H9 (cell line): ENCODE results near the gene VIT. TPM values are rescaled to one million over a fixed set of nuclear protein-coding genes. Genes with fewer than 3 reads are reported as not detected.

Source experiments
- DNase-seq: peaks from one replicate; pipeline ENCODE4 v3.0.0-alpha.2; 2017
- H2AFZ ChIP-seq: one replicate; pipeline ENCODE4 v1.6.1; 2013; ENCODE audit warnings: mild to moderate bottlenecking, low read length, control low read depth, moderate library complexity
- H2AK5ac ChIP-seq: 2 replicates; pipeline ENCODE4 v1.6.1; 2013; ENCODE audit warnings: low read length, control low read depth, mixed read lengths; ENCODE audit not compliant: insufficient read length
- H2BK120ac ChIP-seq: one replicate; pipeline ENCODE4 v1.6.1; 2013; ENCODE audit warnings: low read depth, mild to moderate bottlenecking, low read length, control low read depth, inconsistent platforms; ENCODE audit not compliant: poor library complexity, severe bottlenecking
- H2BK12ac ChIP-seq: 2 replicates; pipeline ENCODE4 v1.6.1; 2013; ENCODE audit warnings: low read length, control low read depth, mixed read lengths, low read depth; ENCODE audit not compliant: insufficient read length
- H2BK15ac ChIP-seq: 2 replicates; pipeline ENCODE4 v1.6.1; 2013; ENCODE audit warnings: low read depth, low read length, control low read depth
- H2BK20ac ChIP-seq: one replicate; pipeline ENCODE4 v1.6.1; 2013; ENCODE audit warnings: low read depth, mild to moderate bottlenecking, low read length, control low read depth, inconsistent platforms; ENCODE audit not compliant: poor library complexity, severe bottlenecking
- H2BK5ac ChIP-seq: 2 replicates; pipeline ENCODE4 v1.6.1; 2013; ENCODE audit warnings: low read length, control low read depth, mixed read lengths; ENCODE audit not compliant: insufficient read length
- H3K14ac ChIP-seq: 2 replicates; pipeline ENCODE4 v1.6.1; 2013; ENCODE audit warnings: low read length, control low read depth; ENCODE audit not compliant: insufficient read depth
- H3K18ac ChIP-seq: 2 replicates; pipeline ENCODE4 v1.6.1; 2013; ENCODE audit warnings: low read depth, mild to moderate bottlenecking, mixed read lengths, low read length, control low read depth; ENCODE audit not compliant: insufficient read length
- H3K23ac ChIP-seq: 2 replicates; pipeline ENCODE4 v1.6.1; 2013; ENCODE audit warnings: low read length, control low read depth, mixed read lengths, low read depth; ENCODE audit not compliant: insufficient read length
- H3K23me2 ChIP-seq: 2 replicates; pipeline ENCODE4 v1.6.1; 2013; ENCODE audit warnings: low read depth, mild to moderate bottlenecking, mixed read lengths, low read length, control low read depth; ENCODE audit not compliant: insufficient read length, poor library complexity, severe bottlenecking
- H3K27ac ChIP-seq: 2 replicates; pipeline ENCODE4 v1.5.1; 2013; ENCODE audit warnings: low read length, control low read depth, mixed read lengths, low read depth; ENCODE audit not compliant: insufficient read length
- H3K27me3 ChIP-seq: 2 replicates; pipeline ENCODE4 v1.6.1; 2013; ENCODE audit warnings: low read length, control low read depth, inconsistent platforms; ENCODE audit not compliant: insufficient read depth
- H3K4ac ChIP-seq: 2 replicates; pipeline ENCODE4 v1.6.1; 2013; ENCODE audit warnings: low read depth, mild to moderate bottlenecking, control low read depth, inconsistent platforms, low read length, moderate library complexity
- H3K4me1 ChIP-seq: 2 replicates; pipeline ENCODE4 v1.6.1; 2013; ENCODE audit warnings: low read length, control low read depth, inconsistent platforms; ENCODE audit not compliant: insufficient read depth
- H3K4me2 ChIP-seq: 2 replicates; pipeline ENCODE4 v1.6.1; 2013; ENCODE audit warnings: low read length, control low read depth, mixed read lengths; ENCODE audit not compliant: insufficient read length, insufficient read depth
- H3K56ac ChIP-seq: 2 replicates; pipeline ENCODE4 v1.6.1; 2013; ENCODE audit warnings: low read depth, mild to moderate bottlenecking, mixed read lengths, low read length, control low read depth; ENCODE audit not compliant: insufficient read length
- H3K79me1 ChIP-seq: 2 replicates; pipeline ENCODE4 v1.6.1; 2013; ENCODE audit warnings: low read depth, mild to moderate bottlenecking, moderate library complexity, low read length, control low read depth, inconsistent platforms; ENCODE audit not compliant: insufficient read depth, poor library complexity, severe bottlenecking
- H3K79me2 ChIP-seq: 2 replicates; pipeline ENCODE4 v1.6.1; 2013; ENCODE audit warnings: low read length, control low read depth, inconsistent platforms; ENCODE audit not compliant: insufficient read depth
- H3K9ac ChIP-seq: 2 replicates; pipeline ENCODE4 v1.6.1; 2013; ENCODE audit warnings: low read length, control low read depth, mixed read lengths; ENCODE audit not compliant: insufficient read length; ENCODE audit errors: extremely low read depth
- H3K9me3 ChIP-seq: one replicate; pipeline ENCODE4 v1.6.1; 2013; ENCODE audit warnings: low read depth, low read length, inconsistent platforms; ENCODE audit not compliant: control insufficient read depth
- H3T11ph ChIP-seq: one replicate; pipeline ENCODE4 v1.6.1; 2013; ENCODE audit warnings: mild to moderate bottlenecking, low read length, control low read depth, inconsistent platforms
- H4K20me1 ChIP-seq: one replicate; pipeline ENCODE4 v1.6.1; 2013; ENCODE audit not compliant: control insufficient read depth, insufficient read length, insufficient read depth
- H4K5ac ChIP-seq: 2 replicates; pipeline ENCODE4 v1.6.1; 2013; ENCODE audit warnings: low read depth, mild to moderate bottlenecking, mixed read lengths, low read length, control low read depth; ENCODE audit not compliant: insufficient read length
- H4K8ac ChIP-seq: replicated peaks from 2 replicates; pipeline ENCODE4 v1.6.1; 2013; ENCODE audit warnings: low read length, control low read depth, mixed read lengths, low read depth; ENCODE audit not compliant: insufficient read length
- H4K91ac ChIP-seq: 2 replicates; pipeline ENCODE4 v1.6.1; 2013; ENCODE audit warnings: low read depth, mild to moderate bottlenecking, moderate library complexity, mixed read lengths, low read length, control low read depth; ENCODE audit not compliant: insufficient read length
- H3K27ac Mint-ChIP-seq, 3 experiments: 2 replicates in 2 of 3; 3 replicates in 1 of 3; pipeline ENCODE4 v1.8.0; 2020 to 2021; ENCODE audit warnings: mixed read lengths in 3 of 3, mild to moderate bottlenecking in 1 of 3, moderate library complexity in 1 of 3
- H3K27me3 Mint-ChIP-seq: 2 replicates; pipeline ENCODE4 v1.8.0; 2021; ENCODE audit warnings: low read depth, mild to moderate bottlenecking, moderate library complexity, mixed read lengths
- H3K36me3 Mint-ChIP-seq, 3 experiments: 2 replicates in 2 of 3; 3 replicates in 1 of 3; pipeline ENCODE4 v1.8.0; 2020 to 2021; ENCODE audit warnings: low read depth in 3 of 3, mixed read lengths in 3 of 3; ENCODE audit not compliant: insufficient read depth in 1 of 3
- H3K4me1 Mint-ChIP-seq, 2 experiments: 2 replicates each; pipeline ENCODE4 v1.8.0; 2020; ENCODE audit warnings: mixed read lengths in 2 of 2
- H3K4me3 Mint-ChIP-seq, 2 experiments: 2 replicates in 1 of 2; 3 replicates in 1 of 2; pipeline ENCODE4 v1.8.0; 2020 to 2021; ENCODE audit warnings: mild to moderate bottlenecking in 2 of 2, mixed read lengths in 2 of 2, moderate library complexity in 1 of 2
- H3K9me3 Mint-ChIP-seq, 2 experiments: 2 replicates in 1 of 2; 3 replicates in 1 of 2; pipeline ENCODE4 v1.8.0; 2020; ENCODE audit warnings: mild to moderate bottlenecking in 2 of 2, mixed read lengths in 2 of 2, moderate library complexity in 1 of 2
- CTCF ChIP-seq: fragments of 200-600 bp; sonication (generic); conservative IDR thresholded peaks from 3 replicates; pipeline ENCODE4 v1.8.0; 2021; ENCODE audit warnings: antibody characterized with exemption, mild to moderate bottlenecking
- WGBS: extraction: QIAGEN DNeasy Blood & Tissue Kit; methylation state at CpG from one replicate; pipeline ENCODE4 v1.1.7; 2013; ENCODE audit warnings: missing lambda C conversion rate, low lambda C conversion rate, mixed read lengths; ENCODE audit not compliant: insufficient read length; ENCODE audit errors: extremely low coverage; 5-methylcytosine and 5-hydroxymethylcytosine counted together
- total RNA-seq: library from RNA; stranded (reverse); gene quantifications from 2 replicates; pipeline ENCODE4 v1.2.1, GENCODE V29; 2021

Gene VIT
- total RNA-seq, 1 experiment from 2014 or later = 0.15 TPM

- H3K27me3 Mint-ChIP-seq = no peaks in the 10 kb centered on the region
- no peak overlapping the region for H2AFZ ChIP-seq
- H2BK20ac ChIP-seq = no peak overlapping the region
- peaks cover 19 to 62% (median 48%) of the 10 kb centered on the region in 3 experiments for H3K36me3 Mint-ChIP-seq
- no peaks in the 10 kb centered on the region for H3K23me2 ChIP-seq
- no peaks in the 10 kb centered on the region for H3K79me1 ChIP-seq
- WGBS = no CpG with 5 or more reads among the region's 2 CpGs
- H3K23ac ChIP-seq = no peak overlapping the region
- no peak overlapping the region for H4K91ac ChIP-seq
- no peak overlapping the region for H3K18ac ChIP-seq
- no peak overlapping the region for H2AK5ac ChIP-seq
- H3K4me1 Mint-ChIP-seq = peaks cover 3 to 8% of the 10 kb centered on the region in 2 experiments
- no peaks in the 10 kb centered on the region for H3K9me3 Mint-ChIP-seq
- H3T11ph ChIP-seq = no peak overlapping the region
- H3K4me3 Mint-ChIP-seq = no peak overlapping the region
- TF ChIP-seq CTCF = no peak
- H4K8ac ChIP-seq = no peak overlapping the region
- H3K9ac ChIP-seq = no peak overlapping the region
- no peak overlapping the region for H3K27ac Mint-ChIP-seq
- no peak overlapping the region for H4K5ac ChIP-seq
- H3K4ac ChIP-seq = no peak overlapping the region
- no peak overlapping the region for H2BK15ac ChIP-seq
- H2BK5ac ChIP-seq = no peak overlapping the region
- H3K79me2 ChIP-seq = no peaks in the 10 kb centered on the region
- H3K4me1 ChIP-seq = no peaks in the 10 kb centered on the region
- H3K56ac ChIP-seq = no peak overlapping the region
- no peaks in the 10 kb centered on the region for H3K27me3 ChIP-seq
- no peaks in the 10 kb centered on the region for H3K9me3 ChIP-seq
- no peak overlapping the region for H2BK120ac ChIP-seq
- H3K27ac ChIP-seq = no peak overlapping the region
- H2BK12ac ChIP-seq = no peak overlapping the region
- DNase-seq = no peak
- H4K20me1 ChIP-seq = no peaks in the 10 kb centered on the region
- H3K4me2 ChIP-seq = no peak overlapping the region
- no peak overlapping the region for H3K14ac ChIP-seq
Measured at GRCh38 chr2:36861896-36862295, 165.4 kb downstream of the VIT start.

Other genes with a start within 250 kb of the VIT start
- 22.0 and 27.7 TPM in 2 replicates for gene FEZ2, start 98.5 kb upstream of the VIT start, total RNA-seq